ENCODE measurements around the gene PTRHD1.

Gene PTRHD1

GRCh38 chr2:24826773-24827145 lies 33.6 kb upstream of the PTRHD1 start:
- H2BK5ac ChIP-seq (ENCODE audit: low read length), result no peak overlapping the region
- H3K36me3 ChIP-seq (ENCODE audit: control insufficient read depth, insufficient read depth, low read length), result peaks cover 4% of the 10 kb centered on the region
- no peaks in the 10 kb centered on the region for H3K79me1 ChIP-seq (ENCODE audit: low read length)
- DNase-seq, result no peak
- no peaks in the 10 kb centered on the region for H3K27me3 ChIP-seq (ENCODE audit: insufficient read depth, low read length, poor library complexity)
- no peak overlapping the region for H3K27ac ChIP-seq (ENCODE audit: low read depth, low read length)
- H2BK15ac ChIP-seq (replicated peaks; ENCODE audit: low read depth), result no peak overlapping the region
- no peak overlapping the region for H4K8ac ChIP-seq (ENCODE audit: low read depth, low read length)
- no peak overlapping the region for H3K9ac ChIP-seq (ENCODE audit: low read length)
- no CpG with 5 or more reads among the region's 5 CpGs for WGBS (ENCODE audit: extremely low coverage, insufficient coverage, low lambda C conversion rate)
- H3K4ac ChIP-seq (ENCODE audit: low read depth, low read length), result no peak overlapping the region
- H3K4me2 ChIP-seq (ENCODE audit: low read length), result no peak overlapping the region
- H3K18ac ChIP-seq (ENCODE audit: low read length), result no peak overlapping the region
- H2BK120ac ChIP-seq (ENCODE audit: low read depth, low read length), result no peak overlapping the region
- H2AK5ac ChIP-seq (ENCODE audit: low read length), result no peak overlapping the region
- no peaks in the 10 kb centered on the region for H3K79me2 ChIP-seq (ENCODE audit: control insufficient read depth, insufficient read depth, low read length)
- no peak overlapping the region for H4K5ac ChIP-seq (ENCODE audit: low read length)
- H3K56ac ChIP-seq (ENCODE audit: low read length), result no peak overlapping the region
- no peak overlapping the region for H3K4me3 ChIP-seq (ENCODE audit: low read length)
- H3K4me1 ChIP-seq (ENCODE audit: control insufficient read depth, low read depth, low read length), result peaks cover 2% of the 10 kb centered on the region
- H3K23ac ChIP-seq (ENCODE audit: low read length), result no peak overlapping the region

GRCh38 chr2:24825883-24826772 lies 32.9 kb upstream of the PTRHD1 start:
- no peak overlapping the region for H3K9ac ChIP-seq (ENCODE audit: low read length)
- no peaks in the 10 kb centered on the region for H3K79me2 ChIP-seq (ENCODE audit: control insufficient read depth, insufficient read depth, low read length)
- no peaks in the 10 kb centered on the region for H3K27me3 ChIP-seq (ENCODE audit: insufficient read depth, low read length, poor library complexity)
- H3K4ac ChIP-seq (ENCODE audit: low read depth, low read length), result no peak overlapping the region
- no peak overlapping the region for H3K56ac ChIP-seq (ENCODE audit: low read length)
- no peaks in the 10 kb centered on the region for H3K79me1 ChIP-seq (ENCODE audit: low read length)
- H3K27ac ChIP-seq (ENCODE audit: low read depth, low read length), result no peak overlapping the region
- no peak overlapping the region for H2AK5ac ChIP-seq (ENCODE audit: low read length)
- no CpG with 5 or more reads among the region's 14 CpGs for WGBS (ENCODE audit: extremely low coverage, insufficient coverage, low lambda C conversion rate)
- H3K4me1 ChIP-seq (ENCODE audit: control insufficient read depth, low read depth, low read length), result peaks cover 4% of the 10 kb centered on the region
- no peak overlapping the region for H4K5ac ChIP-seq (ENCODE audit: low read length)
- no peak overlapping the region for H3K4me2 ChIP-seq (ENCODE audit: low read length)
- no peak overlapping the region for H4K8ac ChIP-seq (ENCODE audit: low read depth, low read length)
- no peak overlapping the region for H2BK5ac ChIP-seq (ENCODE audit: low read length)
- H3K18ac ChIP-seq (ENCODE audit: low read length), result no peak overlapping the region
- H2BK15ac ChIP-seq (replicated peaks; ENCODE audit: low read depth), result no peak overlapping the region
- peak; percentile 38 for DNase-seq
- no peak overlapping the region for H2BK120ac ChIP-seq (ENCODE audit: low read depth, low read length)
- peaks cover 4% of the 10 kb centered on the region for H3K36me3 ChIP-seq (ENCODE audit: control insufficient read depth, insufficient read depth, low read length)
- no peak overlapping the region for H3K23ac ChIP-seq (ENCODE audit: low read length)
- no peak overlapping the region for H3K4me3 ChIP-seq (ENCODE audit: low read length)

GRCh38 chr2:24824966-24825882 lies 32.0 kb upstream of the PTRHD1 start:
- Histone ChIP-seq H2AK5ac (ENCODE audit: low read length) (no peak overlapping the region), H3K56ac (ENCODE audit: low read length) (no peak overlapping the region), H3K4ac (ENCODE audit: low read depth, low read length) (no peak overlapping the region), H3K4me1 (ENCODE audit: control insufficient read depth, low read depth, low read length) (peaks cover 6% of the 10 kb centered on the region), H3K9ac (ENCODE audit: low read length) (no peak overlapping the region), H4K8ac (ENCODE audit: low read depth, low read length) (no peak overlapping the region), H3K79me1 (ENCODE audit: low read length) (no peaks in the 10 kb centered on the region), H3K27ac (ENCODE audit: low read depth, low read length) (no peak overlapping the region), H3K36me3 (ENCODE audit: control insufficient read depth, insufficient read depth, low read length) (peaks cover 7% of the 10 kb centered on the region), H2BK5ac (ENCODE audit: low read length) (no peak overlapping the region), H2BK120ac (ENCODE audit: low read depth, low read length) (no peak overlapping the region), H3K27me3 (ENCODE audit: insufficient read depth, low read length, poor library complexity) (no peaks in the 10 kb centered on the region), H3K4me2 (ENCODE audit: low read length) (no peak overlapping the region), H3K79me2 (ENCODE audit: control insufficient read depth, insufficient read depth, low read length) (no peaks in the 10 kb centered on the region), H3K4me3 (ENCODE audit: low read length) (no peak overlapping the region), H3K23ac (ENCODE audit: low read length) (no peak overlapping the region), H4K5ac (ENCODE audit: low read length) (no peak overlapping the region), H3K18ac (ENCODE audit: low read length) (no peak overlapping the region), H2BK15ac (replicated peaks; ENCODE audit: low read depth) (no peak overlapping the region)
- DNase-seq, result peak; percentile 40
- WGBS (ENCODE audit: extremely low coverage, insufficient coverage, low lambda C conversion rate), result no CpG with 5 or more reads among the region's 16 CpGs

GRCh38 chr2:24824071-24824588 lies 30.9 kb upstream of the PTRHD1 start:
- Histone ChIP-seq H3K4me1 (ENCODE audit: control insufficient read depth, low read depth, low read length) (peaks cover 6% of the 10 kb centered on the region), H3K27me3 (ENCODE audit: insufficient read depth, low read length, poor library complexity) (no peaks in the 10 kb centered on the region), H3K79me2 (ENCODE audit: control insufficient read depth, insufficient read depth, low read length) (no peaks in the 10 kb centered on the region), H2BK5ac (ENCODE audit: low read length) (no peak overlapping the region), H2BK15ac (replicated peaks; ENCODE audit: low read depth) (no peak overlapping the region), H3K36me3 (ENCODE audit: control insufficient read depth, insufficient read depth, low read length) (peaks cover 11% of the 10 kb centered on the region), H3K18ac (ENCODE audit: low read length) (no peak overlapping the region), H3K79me1 (ENCODE audit: low read length) (no peaks in the 10 kb centered on the region), H3K9ac (ENCODE audit: low read length) (no peak overlapping the region), H3K4me2 (ENCODE audit: low read length) (no peak overlapping the region), H4K8ac (ENCODE audit: low read depth, low read length) (no peak overlapping the region), H3K23ac (ENCODE audit: low read length) (no peak overlapping the region), H3K56ac (ENCODE audit: low read length) (no peak overlapping the region), H3K4me3 (ENCODE audit: low read length) (no peak overlapping the region), H4K5ac (ENCODE audit: low read length) (no peak overlapping the region), H2AK5ac (ENCODE audit: low read length) (no peak overlapping the region), H3K27ac (ENCODE audit: low read depth, low read length) (no peak overlapping the region), H2BK120ac (ENCODE audit: low read depth, low read length) (no peak overlapping the region), H3K4ac (ENCODE audit: low read depth, low read length) (no peak overlapping the region)
- DNase-seq, result no peak
- no CpG with 5 or more reads among the region's 14 CpGs for WGBS (ENCODE audit: extremely low coverage, insufficient coverage, low lambda C conversion rate)

- H4K5ac ChIP-seq (ENCODE audit: low read length), result no peak overlapping the region
- H4K8ac ChIP-seq (ENCODE audit: low read depth, low read length), result no peak overlapping the region
- H3K9ac ChIP-seq (ENCODE audit: low read length), result no peak overlapping the region
- no peak overlapping the region for H3K4me2 ChIP-seq (ENCODE audit: low read length)
- H3K79me1 ChIP-seq (ENCODE audit: low read length), result no peaks in the 10 kb centered on the region
- no peak overlapping the region for H3K23ac ChIP-seq (ENCODE audit: low read length)
- H3K56ac ChIP-seq (ENCODE audit: low read length), result no peak overlapping the region
- H3K36me3 ChIP-seq (ENCODE audit: control insufficient read depth, insufficient read depth, low read length), result peaks cover 13% of the 10 kb centered on the region
- H2BK15ac ChIP-seq (replicated peaks; ENCODE audit: low read depth), result no peak overlapping the region
- H3K27ac ChIP-seq (ENCODE audit: low read depth, low read length), result no peak overlapping the region
- no peak overlapping the region for H2BK120ac ChIP-seq (ENCODE audit: low read depth, low read length)
- H2AK5ac ChIP-seq (ENCODE audit: low read length), result no peak overlapping the region
- no peak overlapping the region for H3K18ac ChIP-seq (ENCODE audit: low read length)
- no peak overlapping the region for H2BK5ac ChIP-seq (ENCODE audit: low read length)
- no CpG with 5 or more reads among the region's 7 CpGs for WGBS (ENCODE audit: extremely low coverage, insufficient coverage, low lambda C conversion rate)
- peaks cover 6% of the 10 kb centered on the region for H3K4me1 ChIP-seq (ENCODE audit: control insufficient read depth, low read depth, low read length)
- H3K4me3 ChIP-seq (ENCODE audit: low read length), result no peak overlapping the region
- no peaks in the 10 kb centered on the region for H3K79me2 ChIP-seq (ENCODE audit: control insufficient read depth, insufficient read depth, low read length)
- no peak overlapping the region for H3K4ac ChIP-seq (ENCODE audit: low read depth, low read length)
- H3K27me3 ChIP-seq (ENCODE audit: insufficient read depth, low read length, poor library complexity), result no peaks in the 10 kb centered on the region
- peak; percentile 73 for DNase-seq
Measured at GRCh38 chr2:24822049-24822706, 29.0 kb upstream of the PTRHD1 start.
